ENCODE results near the gene GNAS-AS1. TPM values are rescaled to one million over a fixed set of nuclear protein-coding genes. Genes with fewer than 3 reads are reported as not detected.

The GNAS-AS1 gene
- total and polyA plus RNA-seq, 2 of the 8 experiments (the other 6 are each of a cell fraction or from before 2014, with no cell fraction given): 4.7 to 13.7 TPM

- no peaks in the 10 kb centered on the region for H3K27me3 ChIP-seq (replicated peaks in 1 of 4; ENCODE audit: control insufficient read depth in 3 of 4, extremely low read depth in 1 of 4, insufficient read depth in 3 of 4, low read length in 3 of 4)
- no peaks in the 10 kb centered on the region for H3K9me3 ChIP-seq (ENCODE audit: insufficient read depth in 2 of 2, low read depth in 1 of 2, low read length in 1 of 2)
- no peak overlapping the region for H2AK5ac ChIP-seq (ENCODE audit: low read depth, low read length)
- ChIA-PET CTCF (ENCODE audit: partially characterized antibody) (interaction anchor here (0.9 to 3.6 kb wide), 4 partner anchors 10 to 43 kb away, joined by 3 to 18 read pairs (median 3); no protein-coding TSS in a partner anchor), POLR2A (ENCODE audit: partially characterized antibody) (interaction anchor here (0.7 to 6.2 kb wide), 12 partner anchors 8 to 123 kb away, joined by 3 to 64 read pairs (median 4); no protein-coding TSS in a partner anchor)
- DNase-seq (ENCODE audit: low read depth in 1 of 2, low spot score in 2 of 2) (no peak), FAIRE-seq (no peak)
- 93% methylated on average over 2 of the region's 2 CpGs; no CpG with 5 or more reads in 1 of the 2 experiments for WGBS, 2 experiments (ENCODE audit: extremely low coverage in 1 of 2, insufficient coverage in 1 of 2, insufficient read length in 1 of 2, insufficient replicate concordance in 2 of 2, low coverage in 1 of 2, low lambda C conversion rate in 2 of 2, missing lambda C conversion rate in 1 of 2)
- no peak overlapping the region for H2BK12ac ChIP-seq (ENCODE audit: low read depth, low read length)
- H3K23me2 ChIP-seq (ENCODE audit: low read depth, low read length): peaks cover 8% of the 10 kb centered on the region; the same call in 1 of the 2 replicates
- H3K23ac ChIP-seq (ENCODE audit: insufficient read length): no peak overlapping the region
- H3K4ac ChIP-seq (replicated peaks; ENCODE audit: insufficient read length, low read depth, low read length): no peak overlapping the region
- no peak overlapping the region for H3K18ac ChIP-seq (ENCODE audit: extremely low read depth, low read length)
- no peak overlapping the region for H3K4me2 ChIP-seq (ENCODE audit: insufficient read depth in 1 of 2, low read depth in 2 of 2, low read length in 2 of 2)
- H4K91ac ChIP-seq (replicated peaks; ENCODE audit: insufficient read length, low read length): no peak overlapping the region
- peaks cover 10 to 75% of the 10 kb centered on the region in 2 experiments for H3K79me2 ChIP-seq (ENCODE audit: control insufficient read depth in 1 of 2, insufficient read depth in 2 of 2, low read length in 2 of 2)
- H3K79me1 ChIP-seq (ENCODE audit: low read depth, low read length): peaks cover 6% of the 10 kb centered on the region
- H3K14ac ChIP-seq (ENCODE audit: insufficient read length): no peak overlapping the region
- H2AFZ ChIP-seq (ENCODE audit: low read length): no peak overlapping the region
- no peak overlapping the region for H3K4me3 ChIP-seq (ENCODE audit: extremely low read depth in 1 of 4, insufficient read depth in 2 of 4, low read depth in 3 of 4, low read length in 4 of 4)
- H3K56ac ChIP-seq (replicated peaks; ENCODE audit: insufficient read length, low read depth, low read length): no peak overlapping the region
- H3K27ac ChIP-seq (ENCODE audit: low read depth, low read length): no peak overlapping the region
- H3K36me3 ChIP-seq (ENCODE audit: control insufficient read depth in 2 of 4, insufficient read depth in 4 of 4, low read length in 3 of 4): peaks cover 0 to 39% (median 9%) of the 10 kb centered on the region in 4 experiments; a peak in 6 of 8 replicates
- H4K5ac ChIP-seq (ENCODE audit: insufficient read length, low read depth, low read length): no peak overlapping the region
- H4K20me1 ChIP-seq (replicated peaks in 1 of 2; ENCODE audit: control insufficient read depth in 1 of 2, insufficient read depth in 2 of 2, low read length in 2 of 2): peaks cover 7 to 20% of the 10 kb centered on the region in 2 experiments
- H2BK5ac ChIP-seq (ENCODE audit: low read depth, low read length): no peak overlapping the region
- H3K9ac ChIP-seq (replicated peaks in 1 of 4; ENCODE audit: extremely low read depth in 1 of 4, low read depth in 3 of 4, low read length in 3 of 4): no peak overlapping the region
- H2BK15ac ChIP-seq (ENCODE audit: low read length): no peak overlapping the region
- no peak overlapping the region for H4K8ac ChIP-seq (ENCODE audit: extremely low read depth, insufficient read depth, low read length)
- no peak overlapping the region for H2BK20ac ChIP-seq (ENCODE audit: low read length)
- H2BK120ac ChIP-seq (replicated peaks; ENCODE audit: low read depth, low read length): no peak overlapping the region
- 0 out of 7 replicates have a peak, but pooled peaks cover 0 to 2% (median 0%) of the 10 kb centered on the region in 4 experiments for H3K4me1 ChIP-seq (replicated peaks in 1 of 4; ENCODE audit: control insufficient read depth in 3 of 4, insufficient read depth in 4 of 4, low read length in 3 of 4)
- TF ChIP-seq CREB1 (IDR thresholded peaks at IDR 0.05): no peak
- TF ChIP-seq CHD2 (IDR thresholded peaks at IDR 0.05; ENCODE audit: low read length): no peak
- no peak for TF ChIP-seq SRF (IDR thresholded peaks at IDR 0.05; ENCODE audit: low read depth, low read length)
- no peak for TF ChIP-seq BCL11A (IDR thresholded peaks at IDR 0.05; ENCODE audit: low read depth in 2 of 2, low read length in 2 of 2)
- no peak for TF ChIP-seq EGR1 (IDR thresholded peaks at IDR 0.05; ENCODE audit: borderline replicate concordance, low read depth, low read length)
- TF ChIP-seq GTF2F1 (IDR thresholded peaks at IDR 0.05; ENCODE audit: borderline replicate concordance, low read depth, low read length): no peak
- no peak for TF ChIP-seq RNF2 (IDR thresholded peaks at IDR 0.05; ENCODE audit: borderline replicate concordance, low read depth, low read length, missing control alignments, poor library complexity, severe bottlenecking)
Measured at GRCh38 chr20:58828136-58828535, 22.6 kb downstream of the GNAS-AS1 start.
